Right cardiac atrium (tissue), 5 donors: ENCODE measurements around the gene ANKRD33. TPM values are rescaled to one million over a fixed set of nuclear protein-coding genes. Genes with fewer than 3 reads are reported as not detected.
A peak's percentile ranks its signal among the peaks of the same experiment; 100 is the strongest.

ENCODE experiments used
- ATAC-seq, 2 donors: fragments of 200-7000 bp; cut with Tn5 transposase; one replicate each; pipeline versions ENCODE4 v1.8.0 to v1.9.1; 2020; ENCODE audit warnings: moderate library complexity in 2 of 2, mild to moderate bottlenecking in 1 of 2
- DNase-seq, 3 donors: peaks; one replicate each; pipeline ENCODE4 v3.0.0-alpha.2; 2020
- H3K27ac ChIP-seq: one replicate; pipeline ENCODE4 v1.5.1; 2013; ENCODE audit warnings: mild to moderate bottlenecking, low read length, control low read depth, moderate library complexity
- H3K27me3 ChIP-seq: one replicate; pipeline ENCODE4 v1.6.1; 2013; ENCODE audit not compliant: control insufficient read depth, insufficient read depth
- H3K4me1 ChIP-seq: one replicate; pipeline ENCODE4 v1.6.1; 2013; ENCODE audit warnings: low read length; ENCODE audit not compliant: control insufficient read depth, insufficient read depth
- H3K4me3 ChIP-seq: one replicate; pipeline ENCODE4 v1.5.1; 2013; ENCODE audit warnings: low read length, control low read depth
- H3K9me3 ChIP-seq: one replicate; pipeline ENCODE4 v1.6.1; 2013; ENCODE audit warnings: low read length; ENCODE audit not compliant: control insufficient read depth
- WGBS: extraction: QIAGEN DNeasy Blood & Tissue Kit; methylation state at CpG from one replicate; pipeline ENCODE4 v1.1.7; 2013; 5-methylcytosine and 5-hydroxymethylcytosine counted together
- intact Hi-C, 4 donors: fragments of 100-400 bp; cut with DNase I; formaldehyde crosslinking; loops; one replicate each; pipeline versions ENCODE4 v1.11.0 to v1.14.0; 2022 to 2023
- polyA plus RNA-seq: library from polyadenylated mRNA; stranded (reverse); fragments of 200-250 nt; gene quantifications from one replicate; pipeline ENCODE4 v1.2.3, GENCODE V29; 2013
- total RNA-seq, 4 donors: library from RNA; stranded (reverse); fragmentation: NEBNext Ultra II Directional; extraction: Animal tissue kit (Norgen Biotek cat#: 25700); gene quantifications; one replicate each; pipeline ENCODE4 v1.2.1, GENCODE V29; 2021
- donor health status: healthy with polysubstance abuse.
- donor health status: DM: no; HTN: yes; CAD: no.
- donor health status: DM: no; HTN: no; CAD: no.
- donor health status: DM: no; HTN: yes; CAD: no; lungs with severe emphysema.
- donor health status: DM: yes; HTN: yes; CAD: no.

ANKRD33 gene
- total and polyA plus RNA-seq, 5 donors: not detected

DNA sequence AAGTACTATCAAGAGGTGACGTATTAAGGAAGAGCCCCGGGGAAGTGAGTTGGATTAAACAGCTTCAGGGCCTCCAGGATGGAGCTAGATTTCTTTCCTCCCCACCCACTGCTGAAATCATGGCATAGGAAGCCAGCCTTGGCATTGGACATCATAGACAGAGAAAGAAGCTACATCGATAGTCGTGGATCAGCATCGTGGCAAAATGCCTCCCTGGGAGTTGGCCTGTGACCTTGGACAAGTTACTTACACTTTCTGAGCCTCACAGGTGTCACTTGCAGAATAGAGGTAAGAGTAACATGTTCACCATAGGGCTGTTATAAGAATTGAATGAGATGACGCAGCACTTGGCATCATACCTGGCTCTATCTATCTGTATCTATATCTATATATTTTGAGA, 5.9 kb downstream of the ANKRD33 start:
- H3K27ac ChIP-seq: no peak overlapping the region

DNA sequence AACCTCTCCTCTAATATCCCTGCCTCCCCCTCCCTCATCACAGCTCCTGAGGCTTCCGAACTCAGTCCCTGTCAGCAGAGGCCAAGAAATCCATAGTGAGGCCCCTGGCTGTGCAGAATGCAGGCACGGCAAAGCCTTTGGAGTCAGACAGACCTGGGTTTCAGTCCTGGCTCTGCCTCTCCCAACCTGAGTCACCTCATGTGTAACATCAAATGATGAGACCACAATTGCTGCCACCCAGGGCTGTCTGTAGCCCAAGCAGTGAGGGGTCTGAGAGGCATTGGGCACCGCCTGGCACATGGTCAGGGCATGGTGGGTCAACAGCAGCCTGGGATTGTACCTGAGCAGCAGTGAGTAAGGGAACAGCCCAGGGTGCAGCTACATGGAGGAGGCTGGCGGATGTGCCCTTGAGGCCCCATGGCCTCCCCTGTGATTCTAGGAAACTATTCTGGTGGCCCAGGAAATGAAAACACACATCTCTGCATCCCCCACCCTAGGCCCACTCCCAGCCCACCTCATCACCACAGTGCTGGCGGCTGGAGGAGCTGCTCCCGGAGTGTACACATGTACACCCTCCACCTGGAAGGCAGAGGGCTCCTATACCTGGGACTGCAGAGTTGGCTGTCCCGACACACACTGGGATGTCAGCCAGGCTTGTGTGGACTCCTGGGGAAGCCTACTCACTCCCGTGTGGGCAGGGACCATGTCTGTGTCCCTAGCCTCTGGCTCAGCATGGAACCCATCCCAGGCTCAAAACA, 7.7 kb downstream of the ANKRD33 start:
- peak in 2 of 3 donors; percentile 16 to 39 for DNase-seq
- intact Hi-C loops: loop anchor here in 3 of 4 donors (2.0 to 5.0 kb wide), 2 partner anchors 85 to 87 kb away; no protein-coding TSS in a partner anchor
- Histone ChIP-seq H3K27ac (peak overlapping the region; percentile 25), H3K27me3 (no peaks in the 10 kb centered on the region), H3K4me3 (no peak overlapping the region), H3K4me1 (peaks cover 5% of the 10 kb centered on the region), H3K9me3 (no peaks in the 10 kb centered on the region)
- 85% methylated on average over 8 of the region's 8 CpGs for WGBS
- ATAC-seq: peak in 1 of 2 donors; percentile 7

More for the DNA sequence above, 5.9 kb downstream of the ANKRD33 start:
- Histone ChIP-seq H3K4me3 (no peak overlapping the region), H3K27me3 (no peaks in the 10 kb centered on the region), H3K9me3 (no peaks in the 10 kb centered on the region), H3K4me1 (peaks cover 5% of the 10 kb centered on the region)
- intact Hi-C loops: loop anchor here in 2 of 4 donors (2.0 to 5.0 kb wide), 2 partner anchors 84 to 87 kb away; no protein-coding TSS in a partner anchor
- DNase-seq: no peak
- ATAC-seq: no peak
- WGBS: 87% methylated on average over 6 of the region's 6 CpGs

DNA sequence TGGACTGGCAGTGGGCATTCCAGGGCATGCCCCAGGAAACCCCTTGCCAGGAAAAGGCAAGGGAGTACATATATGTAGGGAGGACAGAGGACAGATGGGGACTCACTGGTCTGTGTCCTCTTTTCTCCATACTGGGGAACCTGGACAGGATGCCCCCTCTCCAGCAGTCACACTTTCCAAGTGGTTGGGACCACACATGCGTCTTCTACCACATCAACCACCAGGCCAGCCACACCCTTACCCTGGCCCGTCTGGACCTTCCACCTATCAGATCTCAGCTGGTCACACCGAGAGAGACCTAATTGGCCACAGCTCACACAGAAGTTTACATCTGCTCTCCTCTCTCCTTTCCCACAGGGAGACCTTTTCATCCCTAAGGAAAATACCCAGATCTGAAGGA, 8.3 kb downstream of the ANKRD33 start:
- no peaks in the 10 kb centered on the region for H3K27me3 ChIP-seq
- peaks cover 5% of the 10 kb centered on the region for H3K4me1 ChIP-seq
- no peak overlapping the region for H3K27ac ChIP-seq
- H3K4me3 ChIP-seq: no peak overlapping the region
- intact Hi-C loops: loop anchor here in 2 of 4 donors (5.0 kb wide), 1 partner anchor 86 kb away; no protein-coding TSS in a partner anchor
- DNase-seq: no peak
- peak in 1 of 2 donors; percentile 24 for ATAC-seq
- H3K9me3 ChIP-seq: no peaks in the 10 kb centered on the region
- 76% methylated on average over 3 of the region's 3 CpGs for WGBS

DNA sequence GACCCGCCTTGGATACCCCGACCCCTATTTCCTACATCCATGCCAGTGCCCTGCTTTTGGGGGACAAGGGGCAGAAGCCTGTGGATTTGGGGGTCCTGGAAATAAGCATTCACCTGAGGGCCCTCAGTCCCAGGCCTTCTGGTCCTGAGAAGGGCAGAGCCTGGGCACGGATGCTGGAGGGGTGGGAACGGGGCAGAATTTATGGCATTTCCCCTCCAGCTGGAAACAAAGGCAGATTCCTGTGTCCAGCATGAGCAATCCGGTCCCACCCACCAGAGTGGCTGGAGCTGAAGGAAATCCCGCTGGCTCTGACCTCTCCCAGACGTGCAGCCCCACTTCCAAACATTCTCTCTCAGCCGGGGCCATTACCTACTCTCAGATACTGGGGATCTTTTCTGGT, 9.3 kb downstream of the ANKRD33 start:
- Histone ChIP-seq H3K27ac (peak overlapping the region; percentile 70), H3K9me3 (no peaks in the 10 kb centered on the region), H3K4me1 (peaks cover 5% of the 10 kb centered on the region), H3K4me3 (no peak overlapping the region), H3K27me3 (no peaks in the 10 kb centered on the region)
- peak; percentile 64 to 85 for ATAC-seq
- intact Hi-C loops: loop anchor here in 2 of 4 donors (5.0 kb wide), 1 partner anchor 85 kb away; no protein-coding TSS in a partner anchor
- 59% methylated on average over 8 of the region's 8 CpGs for WGBS
- DNase-seq: peak; percentile 63 to 82 (median 68)

DNA sequence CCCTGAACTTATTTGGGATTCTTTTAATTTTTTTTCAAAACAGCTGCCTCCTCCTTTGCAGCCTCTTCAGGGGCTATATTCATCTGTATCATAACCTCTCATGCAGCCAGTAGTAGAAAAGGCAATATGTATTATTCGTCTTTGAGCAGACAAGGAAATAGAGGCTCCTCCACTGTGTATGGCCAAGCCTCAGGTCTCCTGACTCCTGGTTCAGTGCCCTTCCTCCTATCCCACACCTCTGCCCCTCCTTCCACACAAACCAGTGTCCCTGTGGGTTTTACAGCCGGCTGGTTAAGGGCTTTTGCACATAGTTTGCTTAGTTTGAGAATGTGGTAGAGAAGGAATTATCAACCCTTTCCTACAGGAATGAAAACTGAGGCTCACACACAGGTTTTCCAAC, 10.6 kb downstream of the ANKRD33 start:
- WGBS: 82% methylated on average over 2 of the region's 2 CpGs
- Histone ChIP-seq H3K9me3 (no peaks in the 10 kb centered on the region), H3K27ac (no peak overlapping the region), H3K4me3 (no peak overlapping the region), H3K4me1 (peaks cover 5% of the 10 kb centered on the region), H3K27me3 (no peaks in the 10 kb centered on the region)
- no peak for DNase-seq
- intact Hi-C loops: loop anchor here in 2 of 4 donors (5.0 kb wide), 1 partner anchor 84 kb away; no protein-coding TSS in a partner anchor
- no peak for ATAC-seq

DNA sequence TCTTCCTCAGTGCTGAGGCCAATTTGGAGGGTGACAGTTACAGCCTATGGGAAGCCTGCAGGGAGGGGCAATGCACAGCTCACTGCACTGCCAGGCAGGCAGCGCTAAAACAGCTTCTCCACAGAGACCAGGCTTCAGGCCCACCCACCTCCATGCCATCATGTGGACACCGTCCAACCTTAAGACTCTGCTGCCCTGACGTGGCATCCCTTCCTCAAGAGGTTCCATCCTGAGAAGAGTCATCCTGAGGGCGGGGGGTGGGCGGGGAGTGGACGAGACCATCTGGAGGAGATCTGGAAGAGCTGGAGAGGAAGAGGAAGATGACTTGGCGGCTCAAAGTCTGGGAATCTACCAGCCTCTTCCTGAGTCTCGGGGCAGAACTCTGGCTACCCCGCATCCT, 11.0 kb downstream of the ANKRD33 start:
- Histone ChIP-seq H3K9me3 (no peaks in the 10 kb centered on the region), H3K4me1 (peaks cover 5% of the 10 kb centered on the region), H3K27ac (no peak overlapping the region), H3K4me3 (no peak overlapping the region), H3K27me3 (no peaks in the 10 kb centered on the region)
- ATAC-seq: no peak
- WGBS: 76% methylated on average over 9 of the region's 9 CpGs
- DNase-seq: no peak
- intact Hi-C loops: loop anchor here in 2 of 4 donors (5.0 kb wide), 1 partner anchor 83 kb away; no protein-coding TSS in a partner anchor

DNA sequence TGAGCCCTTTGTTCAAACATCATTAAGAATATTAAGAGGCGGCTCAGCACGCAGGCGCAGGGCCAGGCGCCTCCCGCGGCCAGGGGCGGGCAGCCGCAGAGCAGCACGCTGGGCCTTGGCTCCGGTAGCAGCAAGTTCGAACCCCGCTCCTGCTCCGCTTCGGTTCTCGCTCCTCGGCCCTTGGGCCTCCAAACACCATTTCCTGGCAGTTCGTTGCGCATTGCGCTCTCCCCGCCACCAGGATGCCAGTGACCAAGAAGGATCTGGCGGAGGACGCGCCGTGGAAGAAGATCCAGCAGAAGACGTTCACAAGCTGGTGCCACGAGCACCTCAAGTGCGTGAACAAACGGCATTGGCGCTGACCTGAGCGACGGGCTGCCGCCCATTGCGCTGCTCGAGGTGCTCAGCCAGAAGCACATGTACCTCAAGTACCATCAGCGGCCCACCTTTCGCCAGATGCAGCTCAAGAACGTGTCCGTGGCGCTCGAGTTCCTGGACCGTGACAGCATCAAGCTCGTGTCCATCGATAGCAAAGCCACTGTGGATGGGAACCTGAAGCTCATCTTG, 12.5 kb downstream of the ANKRD33 start:
- Histone ChIP-seq H3K4me1 (peaks cover 3% of the 10 kb centered on the region), H3K4me3 (no peak overlapping the region), H3K9me3 (no peaks in the 10 kb centered on the region), H3K27me3 (no peaks in the 10 kb centered on the region), H3K27ac (no peak overlapping the region)
- ATAC-seq: no peak
- DNase-seq: peak in 1 of 3 donors; percentile 48
- intact Hi-C loops: loop anchor here in 1 of 4 donors (10.0 kb wide), 1 partner anchor 174 kb away; the partner anchor contains the start of gene SMIM41
- 97% methylated on average over 43 of the region's 43 CpGs for WGBS

DNA sequence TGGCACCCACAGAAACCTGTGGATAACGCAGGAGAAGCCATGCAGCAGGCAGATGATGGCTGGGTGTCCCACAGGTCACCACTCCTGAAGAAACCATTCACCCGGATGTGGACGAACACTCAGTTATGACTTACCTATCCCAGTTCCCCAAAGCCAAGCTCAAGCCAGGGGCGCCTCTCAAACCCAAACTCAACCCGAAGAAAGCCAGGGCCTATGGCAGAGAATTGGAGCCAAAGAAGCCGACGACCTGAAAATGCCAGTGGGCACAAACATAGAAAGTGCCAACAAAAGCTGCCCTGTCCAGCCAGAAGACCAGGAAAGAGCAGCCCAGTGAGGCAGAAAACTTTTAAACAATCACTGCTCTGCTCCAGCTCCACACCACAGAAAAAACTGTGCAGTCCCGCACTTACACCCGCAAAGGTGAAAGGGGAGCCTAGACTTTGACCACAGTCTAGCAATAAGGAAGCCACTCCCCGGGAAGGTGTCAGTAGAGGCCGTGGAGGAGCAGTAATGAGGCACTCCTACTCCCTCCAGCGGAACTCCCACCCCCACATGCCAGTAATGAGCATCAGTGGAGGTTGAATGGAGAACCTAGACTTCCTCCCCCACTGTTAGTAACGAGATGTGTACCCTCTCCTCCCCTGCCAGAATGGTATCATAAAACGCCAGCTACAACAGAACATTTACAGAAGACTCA, 13.4 kb downstream of the ANKRD33 start:
- H3K27me3 ChIP-seq: no peaks in the 10 kb centered on the region
- no peaks in the 10 kb centered on the region for H3K9me3 ChIP-seq
- no peak overlapping the region for H3K27ac ChIP-seq
- intact Hi-C loops: loop anchor here in 1 of 4 donors (10.0 kb wide), 1 partner anchor 174 kb away; the partner anchor contains the start of gene SMIM41
- ATAC-seq (no peak), DNase-seq (peak in 1 of 3 donors; percentile 24)
- WGBS: 84% methylated on average over 14 of the region's 14 CpGs
- H3K4me1 ChIP-seq: peaks cover 5% of the 10 kb centered on the region
- H3K4me3 ChIP-seq: no peak overlapping the region

DNA sequence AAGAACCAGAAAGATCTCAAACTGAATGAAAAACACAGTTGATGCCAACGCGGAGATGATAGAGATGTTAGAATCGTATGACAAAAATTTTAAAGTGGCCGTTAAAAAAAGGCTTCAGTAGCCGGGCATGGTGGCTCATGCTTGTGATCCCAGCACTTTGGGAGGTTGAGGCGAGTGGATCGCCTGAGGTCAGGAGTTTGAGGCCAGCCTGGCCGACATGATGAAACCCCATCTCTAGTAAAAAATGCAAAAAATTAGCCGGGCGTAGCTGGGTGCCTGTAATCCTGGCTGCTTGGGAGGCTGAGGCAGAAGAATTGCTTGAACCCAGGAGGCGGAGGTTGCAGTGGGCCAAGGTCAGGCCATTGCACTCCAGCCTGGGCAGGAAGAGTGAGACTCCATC, 14.0 kb downstream of the ANKRD33 start:
- ATAC-seq: no peak
- H3K27ac ChIP-seq: no peak overlapping the region
- DNase-seq: no peak
- no peaks in the 10 kb centered on the region for H3K9me3 ChIP-seq
- H3K4me3 ChIP-seq: no peak overlapping the region
- intact Hi-C loops: loop anchor here in 1 of 4 donors (10.0 kb wide), 1 partner anchor 173 kb away; the partner anchor contains the start of gene SMIM41
- H3K27me3 ChIP-seq: no peaks in the 10 kb centered on the region
- WGBS: 97% methylated on average over 11 of the region's 11 CpGs
- H3K4me1 ChIP-seq: peaks cover 8% of the 10 kb centered on the region

DNA sequence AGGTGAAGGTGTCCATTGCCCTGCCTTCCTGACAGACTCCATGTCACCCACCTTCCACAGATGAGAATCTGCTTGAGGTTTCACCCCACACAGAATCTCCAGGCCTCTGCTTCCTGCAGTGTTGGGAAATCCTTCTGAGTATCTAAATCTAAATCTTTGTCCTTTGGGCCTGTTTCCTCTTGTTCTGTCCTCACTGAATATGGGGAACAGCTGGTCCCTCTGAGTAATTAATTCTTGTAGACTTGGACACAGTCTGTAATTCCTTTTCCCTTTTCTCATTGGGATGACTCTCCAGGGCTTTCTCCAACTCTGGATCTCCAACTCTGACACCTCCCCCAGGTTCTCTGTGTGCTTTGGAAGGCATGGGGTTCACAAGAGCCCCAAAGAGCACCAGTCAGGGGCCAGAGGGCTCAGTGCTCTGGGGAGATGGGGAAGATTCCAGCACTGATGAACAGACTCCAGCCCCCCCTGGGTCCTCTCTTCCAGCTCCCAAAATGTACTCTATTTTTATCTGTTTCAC, 17.1 kb downstream of the ANKRD33 start:
- Histone ChIP-seq H3K27ac (peak overlapping the region; percentile 95), H3K27me3 (no peaks in the 10 kb centered on the region), H3K4me1 (peaks cover 10% of the 10 kb centered on the region), H3K9me3 (no peaks in the 10 kb centered on the region), H3K4me3 (no peak overlapping the region)
- intact Hi-C loops: loop anchor here in 1 of 4 donors (10.0 kb wide), 1 partner anchor 170 kb away; the partner anchor contains the start of gene SMIM41
- DNase-seq (peak in 2 of 3 donors; percentile 65 to 72), ATAC-seq (peak; percentile 70 to 73)
